Measurements from ENCODE around the gene TP53I13.

DNA sequence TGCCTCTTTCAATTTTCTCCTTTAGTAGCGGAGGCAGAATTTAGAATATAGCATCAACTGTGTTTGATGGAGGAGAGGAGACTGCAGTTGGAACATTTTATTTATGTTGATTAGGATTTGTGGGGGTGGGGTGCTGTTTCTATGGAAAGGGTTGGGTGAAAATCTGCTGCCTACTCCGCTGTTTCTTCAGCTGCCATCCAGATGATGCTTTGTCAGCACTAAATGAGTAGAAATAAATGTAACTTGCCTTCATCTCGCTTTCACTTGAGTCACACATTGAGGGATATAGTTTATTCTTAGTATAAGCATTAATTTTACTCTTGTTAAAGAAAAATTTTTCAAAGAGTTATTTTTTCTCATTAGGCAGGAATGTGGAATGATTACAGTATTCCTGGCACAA, 43.8 kb upstream of the TP53I13 start:
- TF ChIP-seq, protein P1, sequence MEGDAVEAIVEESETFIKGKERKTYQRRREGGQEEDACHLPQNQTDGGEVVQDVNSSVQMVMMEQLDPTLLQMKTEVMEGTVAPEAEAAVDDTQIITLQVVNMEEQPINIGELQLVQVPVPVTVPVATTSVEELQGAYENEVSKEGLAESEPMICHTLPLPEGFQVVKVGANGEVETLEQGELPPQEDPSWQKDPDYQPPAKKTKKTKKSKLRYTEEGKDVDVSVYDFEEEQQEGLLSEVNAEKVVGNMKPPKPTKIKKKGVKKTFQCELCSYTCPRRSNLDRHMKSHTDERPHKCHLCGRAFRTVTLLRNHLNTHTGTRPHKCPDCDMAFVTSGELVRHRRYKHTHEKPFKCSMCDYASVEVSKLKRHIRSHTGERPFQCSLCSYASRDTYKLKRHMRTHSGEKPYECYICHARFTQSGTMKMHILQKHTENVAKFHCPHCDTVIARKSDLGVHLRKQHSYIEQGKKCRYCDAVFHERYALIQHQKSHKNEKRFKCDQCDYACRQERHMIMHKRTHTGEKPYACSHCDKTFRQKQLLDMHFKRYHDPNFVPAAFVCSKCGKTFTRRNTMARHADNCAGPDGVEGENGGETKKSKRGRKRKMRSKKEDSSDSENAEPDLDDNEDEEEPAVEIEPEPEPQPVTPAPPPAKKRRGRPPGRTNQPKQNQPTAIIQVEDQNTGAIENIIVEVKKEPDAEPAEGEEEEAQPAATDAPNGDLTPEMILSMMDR (IDR thresholded peaks at IDR 0.05) = no peak
- TF ChIP-seq, protein P2, sequence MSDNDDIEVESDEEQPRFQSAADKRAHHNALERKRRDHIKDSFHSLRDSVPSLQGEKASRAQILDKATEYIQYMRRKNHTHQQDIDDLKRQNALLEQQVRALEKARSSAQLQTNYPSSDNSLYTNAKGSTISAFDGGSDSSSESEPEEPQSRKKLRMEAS (IDR thresholded peaks at IDR 0.05) = no peak
- TF ChIP-seq POLR2A (IDR thresholded peaks at IDR 0.05; ENCODE audit: low read length) = no peak
- TF ChIP-seq SMC3 (IDR thresholded peaks at IDR 0.05) = no peak
- TF ChIP-seq, protein P3, sequence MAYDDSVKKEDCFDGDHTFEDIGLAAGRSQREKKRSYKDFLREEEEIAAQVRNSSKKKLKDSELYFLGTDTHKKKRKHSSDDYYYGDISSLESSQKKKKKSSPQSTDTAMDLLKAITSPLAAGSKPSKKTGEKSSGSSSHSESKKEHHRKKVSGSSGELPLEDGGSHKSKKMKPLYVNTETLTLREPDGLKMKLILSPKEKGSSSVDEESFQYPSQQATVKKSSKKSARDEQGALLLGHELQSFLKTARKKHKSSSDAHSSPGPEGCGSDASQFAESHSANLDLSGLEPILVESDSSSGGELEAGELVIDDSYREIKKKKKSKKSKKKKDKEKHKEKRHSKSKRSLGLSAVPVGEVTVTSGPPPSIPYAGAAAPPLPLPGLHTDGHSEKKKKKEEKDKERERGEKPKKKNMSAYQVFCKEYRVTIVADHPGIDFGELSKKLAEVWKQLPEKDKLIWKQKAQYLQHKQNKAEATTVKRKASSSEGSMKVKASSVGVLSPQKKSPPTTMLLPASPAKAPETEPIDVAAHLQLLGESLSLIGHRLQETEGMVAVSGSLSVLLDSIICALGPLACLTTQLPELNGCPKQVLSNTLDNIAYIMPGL (CRISPR knock-in tag; IDR thresholded peaks at IDR 0.05; ENCODE audit: borderline replicate concordance) = no peak
- no peak for TF ChIP-seq JUNB (IDR thresholded peaks at IDR 0.05)
- TF ChIP-seq, protein P4, sequence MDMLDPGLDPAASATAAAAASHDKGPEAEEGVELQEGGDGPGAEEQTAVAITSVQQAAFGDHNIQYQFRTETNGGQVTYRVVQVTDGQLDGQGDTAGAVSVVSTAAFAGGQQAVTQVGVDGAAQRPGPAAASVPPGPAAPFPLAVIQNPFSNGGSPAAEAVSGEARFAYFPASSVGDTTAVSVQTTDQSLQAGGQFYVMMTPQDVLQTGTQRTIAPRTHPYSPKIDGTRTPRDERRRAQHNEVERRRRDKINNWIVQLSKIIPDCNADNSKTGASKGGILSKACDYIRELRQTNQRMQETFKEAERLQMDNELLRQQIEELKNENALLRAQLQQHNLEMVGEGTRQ (IDR thresholded peaks at IDR 0.05) = no peak
- TF ChIP-seq, protein P5, sequence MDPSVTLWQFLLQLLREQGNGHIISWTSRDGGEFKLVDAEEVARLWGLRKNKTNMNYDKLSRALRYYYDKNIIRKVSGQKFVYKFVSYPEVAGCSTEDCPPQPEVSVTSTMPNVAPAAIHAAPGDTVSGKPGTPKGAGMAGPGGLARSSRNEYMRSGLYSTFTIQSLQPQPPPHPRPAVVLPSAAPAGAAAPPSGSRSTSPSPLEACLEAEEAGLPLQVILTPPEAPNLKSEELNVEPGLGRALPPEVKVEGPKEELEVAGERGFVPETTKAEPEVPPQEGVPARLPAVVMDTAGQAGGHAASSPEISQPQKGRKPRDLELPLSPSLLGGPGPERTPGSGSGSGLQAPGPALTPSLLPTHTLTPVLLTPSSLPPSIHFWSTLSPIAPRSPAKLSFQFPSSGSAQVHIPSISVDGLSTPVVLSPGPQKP (IDR thresholded peaks at IDR 0.05; ENCODE audit: low read depth, low read length) = no peak
- no peak for TF ChIP-seq ESRRA (IDR thresholded peaks at IDR 0.05; ENCODE audit: borderline replicate concordance, low read length)
- TF ChIP-seq KDM5A (IDR thresholded peaks at IDR 0.05) = no peak
- TF ChIP-seq MYC (IDR thresholded peaks at IDR 0.05; ENCODE audit: borderline replicate concordance, low read length) = no peak
- TF ChIP-seq POLR2AphosphoS2 (conservative IDR thresholded peaks at IDR 0.05; ENCODE audit: low read length) = no peak
- TF ChIP-seq RFX5 (IDR thresholded peaks at IDR 0.05) = no peak

All from A549 (cell line).